Endothelial cell of umbilical vein (primary cell): ENCODE results near the gene NXPH1. TPM values are rescaled to one million over a fixed set of nuclear protein-coding genes. Genes with fewer than 3 reads are reported as not detected.

Source experiments
- BruUV-seq: library from RNA; stranded (reverse); fragments of 400-500 nt; replicated peaks from 2 replicates; lab custom pipeline; 2021; lab: Mats Ljungman, UMichigan
- CTCF ChIA-PET: fragments of 300-600, 350-600 bp; sonication (Branson Sonifier 250); formaldehyde crosslinking; loops from one replicate; lab custom pipeline; 2021; ENCODE audit warnings: antibody characterized with exemption, inconsistent platforms; lab: Charles Lee
- POLR2A ChIA-PET: fragments of 300-600, 350-600 bp; sonication (Branson Sonifier 250); formaldehyde crosslinking; loops from one replicate; lab custom pipeline; 2021; ENCODE audit warnings: antibody characterized with exemption, inconsistent platforms; lab: Charles Lee
- DNase-seq: peaks from one replicate; pipeline ENCODE4 v3.0.0-alpha.2; 2011; ENCODE audit warnings: low read depth, low spot score
- FAIRE-seq: peaks from 2 replicates; lab custom pipeline; 2011; peaks lifted over from hg19 to GRCh38; lab: Jason Lieb, UNC
- H2AFZ ChIP-seq: 2 replicates; pipeline ENCODE4 v1.6.0; 2012; ENCODE audit warnings: low read depth, low read length, control low read depth, inconsistent platforms
- H3K27ac ChIP-seq: 2 replicates; pipeline ENCODE4 v1.5.1; 2011; ENCODE audit warnings: low read depth, mild to moderate bottlenecking, control low read depth, low read length, moderate library complexity; ENCODE audit not compliant: insufficient read depth
- H3K27me3 ChIP-seq, 2 experiments: 2 replicates each; pipeline versions ENCODE4 v1.6.0 to v1.6.1; 2011; ENCODE audit warnings: low read length in 2 of 2, mixed read lengths in 1 of 2; ENCODE audit not compliant: control insufficient read depth in 2 of 2, insufficient read depth in 2 of 2
- H3K36me3 ChIP-seq, 2 experiments: 2 replicates in 1 of 2; 3 replicates in 1 of 2; pipeline ENCODE4 v1.5.1; 2011; ENCODE audit warnings: low read length in 2 of 2, mild to moderate bottlenecking in 1 of 2, moderate library complexity in 1 of 2; ENCODE audit not compliant: control insufficient read depth in 2 of 2, insufficient read depth in 2 of 2; ENCODE audit errors: extremely low read depth in 1 of 2
- H3K4me1 ChIP-seq: 3 replicates; pipeline ENCODE4 v1.5.1; 2011; ENCODE audit warnings: mild to moderate bottlenecking, low read length; ENCODE audit not compliant: control insufficient read depth, insufficient read depth; ENCODE audit errors: extremely low read depth
- H3K4me2 ChIP-seq: 2 replicates; pipeline ENCODE4 v1.6.1; 2011; ENCODE audit warnings: low read length, control low read depth, mixed read lengths; ENCODE audit not compliant: insufficient read depth
- H3K4me3 ChIP-seq, 3 experiments: fragments of 200-600 bp in 1 of 3; sonication (generic), shearing (Covaris generic) in 1 of 3; replicated peaks in 1 of 3; 2 replicates each; pipeline ENCODE4 v1.5.1; 2011 to 2016; ENCODE audit warnings: control low read depth in 3 of 3, low read length in 3 of 3, mild to moderate bottlenecking in 2 of 3, inconsistent platforms in 1 of 3, low read depth in 1 of 3, moderate library complexity in 1 of 3; ENCODE audit not compliant: insufficient read depth in 1 of 3
- H3K79me2 ChIP-seq: 2 replicates; pipeline ENCODE4 v1.6.0; 2012; ENCODE audit warnings: low read length, inconsistent platforms; ENCODE audit not compliant: control insufficient read depth, insufficient read depth
- H3K9ac ChIP-seq: replicated peaks from 2 replicates; pipeline ENCODE3; 2011; ENCODE audit warnings: low read length, control low read depth; ENCODE audit not compliant: insufficient read depth; ENCODE audit errors: extremely low read depth
- H3K9me1 ChIP-seq: replicated peaks from 3 replicates; pipeline ENCODE4 v1.6.0; 2011; ENCODE audit warnings: mild to moderate bottlenecking, low read length; ENCODE audit not compliant: control insufficient read depth, insufficient read depth; ENCODE audit errors: extremely low read depth
- H3K9me3 ChIP-seq: replicated peaks from 2 replicates; pipeline ENCODE4 v1.5.1; 2012; ENCODE audit warnings: low read length, inconsistent platforms; ENCODE audit not compliant: control insufficient read depth, insufficient read depth
- H4K20me1 ChIP-seq: replicated peaks from 2 replicates; pipeline ENCODE3; 2011; ENCODE audit warnings: mild to moderate bottlenecking, low read length; ENCODE audit not compliant: control insufficient read depth, insufficient read depth; ENCODE audit errors: extremely low read depth
- EZH2 ChIP-seq: IDR thresholded peaks from 2 replicates; pipeline ENCODE4 v1.6.1; 2012; ENCODE audit warnings: borderline replicate concordance, low read depth, mild to moderate bottlenecking, moderate library complexity, low read length, inconsistent platforms; ENCODE audit not compliant: severe bottlenecking
- FOS ChIP-seq: IDR thresholded peaks from 2 replicates; pipeline ENCODE4 v1.6.1; 2011; ENCODE audit warnings: mild to moderate bottlenecking, low read length, moderate library complexity, borderline replicate concordance; ENCODE audit not compliant: insufficient read depth
- GATA2 ChIP-seq: IDR thresholded peaks from 2 replicates; pipeline ENCODE4 v1.7.0; 2011; ENCODE audit warnings: low read depth, mild to moderate bottlenecking, moderate library complexity, mixed read lengths, low read length; ENCODE audit not compliant: insufficient read length, insufficient read depth
- JUN ChIP-seq: IDR thresholded peaks from 2 replicates; pipeline ENCODE4 v1.6.1; 2011; ENCODE audit warnings: borderline replicate concordance, low read depth; ENCODE audit not compliant: insufficient read length, insufficient read depth
- MYC ChIP-seq: IDR thresholded peaks from one replicate; pipeline ENCODE4 v1.6.1; 2011; ENCODE audit warnings: mild to moderate bottlenecking, low read depth, low read length
- POLR2A ChIP-seq: IDR thresholded peaks from 2 replicates; pipeline ENCODE4 v1.6.1; 2012; ENCODE audit warnings: low read depth, mild to moderate bottlenecking, control low read depth, low read length
- POLR2AphosphoS5 ChIP-seq: IDR thresholded peaks from 2 replicates; pipeline ENCODE4 v1.6.1; 2012; ENCODE audit warnings: low read depth, mild to moderate bottlenecking, control low read depth, low read length, moderate library complexity; ENCODE audit not compliant: insufficient read depth
- dilution Hi-C: fragments of 300-500 bp; cut with MboI; formaldehyde crosslinking; loops from one replicate; pipeline ENCODE4 v1.15.0; 2019; ENCODE audit warnings: low sequenced_read_pairs; ENCODE audit not compliant: extremely low pct_ligation_motif_present
- intact Hi-C: fragments of 100-400 bp; cut with micrococcal nuclease; formaldehyde crosslinking; loops from one replicate; pipeline ENCODE4 v1.10.0; 2022
- polyA plus RNA-seq, 4 experiments: library from polyadenylated mRNA; depleted of rRNA in 3 of 4; stranded (reverse) in 3 of 4; unstranded in 1 of 4; fragments of >200 nt; gene quantifications; 2 replicates each; pipeline versions ENCODE4 v1.2.1 to v1.2.3, GENCODE V29; 2011 to 2012; ENCODE audit warnings: missing spikeins in 1 of 4
- total RNA-seq: library from RNA; stranded (reverse); gene quantifications from 2 replicates; pipeline ENCODE4 v1.2.3, GENCODE V29; 2021
- TF ChIP-seq, protein P1 (sequence below): IDR thresholded peaks from 2 replicates; pipeline ENCODE4 v1.6.1; 2011; ENCODE audit not compliant: insufficient read depth, insufficient read length
- TF ChIP-seq, protein P2 (sequence below), 2 donors: IDR thresholded peaks; 1 replicate in 1 of 2; 2 replicates in 1 of 2; pipeline ENCODE4 v1.5.1; 2011; ENCODE audit warnings: low read length in 2 of 2, mild to moderate bottlenecking in 2 of 2, moderate library complexity in 2 of 2, control low read depth in 1 of 2, inconsistent platforms in 1 of 2, low read depth in 1 of 2; ENCODE audit not compliant: insufficient read depth in 1 of 2; ENCODE audit errors: extremely low read depth in 1 of 2

Gene NXPH1
- total and polyA plus RNA-seq, 2 donors (not counting 3 experiments of a cell fraction or from before 2014, with no cell fraction given) = not detected

DNA sequence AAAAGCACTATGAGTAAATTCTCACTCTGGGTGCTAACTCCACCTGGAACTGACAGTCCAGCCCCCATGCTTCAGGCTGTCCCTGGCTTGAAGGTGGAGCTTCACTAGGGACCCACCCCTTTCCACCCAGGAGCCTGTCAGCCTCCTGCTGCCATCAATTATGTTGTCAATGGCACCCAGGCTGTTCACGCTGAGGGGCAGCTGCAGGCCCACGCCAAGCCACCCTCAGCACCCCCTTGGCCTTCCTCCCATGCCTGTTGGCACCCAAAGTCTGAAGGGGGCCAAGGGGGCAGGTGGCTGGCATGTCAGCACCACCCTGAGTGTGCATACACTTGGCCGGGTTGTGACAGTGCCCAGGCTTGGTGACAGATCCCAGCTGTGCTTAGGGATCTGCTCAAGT is 149.3 kb downstream of the NXPH1 start:
- peaks cover 2% of the 10 kb centered on the region for H3K9me3 ChIP-seq
- CTCF ChIA-PET = no interaction called here
- no peak overlapping the region for H3K27ac ChIP-seq
- dilution Hi-C loops = no loop called here
- no peak overlapping the region for H2AFZ ChIP-seq
- H3K4me1 ChIP-seq = no peaks in the 10 kb centered on the region
- DNase-seq = no peak
- H3K36me3 ChIP-seq = no peaks in the 10 kb centered on the region
- no peak for FAIRE-seq
- no peak overlapping the region for H3K9ac ChIP-seq
- H4K20me1 ChIP-seq = no peaks in the 10 kb centered on the region
- no peaks in the 10 kb centered on the region for H3K27me3 ChIP-seq
- intact Hi-C loops = no loop called here
- no peak overlapping the region for H3K4me3 ChIP-seq
- TF ChIP-seq, protein P1, sequence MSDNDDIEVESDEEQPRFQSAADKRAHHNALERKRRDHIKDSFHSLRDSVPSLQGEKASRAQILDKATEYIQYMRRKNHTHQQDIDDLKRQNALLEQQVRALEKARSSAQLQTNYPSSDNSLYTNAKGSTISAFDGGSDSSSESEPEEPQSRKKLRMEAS = no peak
- TF ChIP-seq GATA2 (no peak), POLR2A (no peak), POLR2AphosphoS5 (no peak), MYC (no peak), EZH2 (no peak), JUN (no peak), FOS (no peak)
- TF ChIP-seq, protein P2, sequence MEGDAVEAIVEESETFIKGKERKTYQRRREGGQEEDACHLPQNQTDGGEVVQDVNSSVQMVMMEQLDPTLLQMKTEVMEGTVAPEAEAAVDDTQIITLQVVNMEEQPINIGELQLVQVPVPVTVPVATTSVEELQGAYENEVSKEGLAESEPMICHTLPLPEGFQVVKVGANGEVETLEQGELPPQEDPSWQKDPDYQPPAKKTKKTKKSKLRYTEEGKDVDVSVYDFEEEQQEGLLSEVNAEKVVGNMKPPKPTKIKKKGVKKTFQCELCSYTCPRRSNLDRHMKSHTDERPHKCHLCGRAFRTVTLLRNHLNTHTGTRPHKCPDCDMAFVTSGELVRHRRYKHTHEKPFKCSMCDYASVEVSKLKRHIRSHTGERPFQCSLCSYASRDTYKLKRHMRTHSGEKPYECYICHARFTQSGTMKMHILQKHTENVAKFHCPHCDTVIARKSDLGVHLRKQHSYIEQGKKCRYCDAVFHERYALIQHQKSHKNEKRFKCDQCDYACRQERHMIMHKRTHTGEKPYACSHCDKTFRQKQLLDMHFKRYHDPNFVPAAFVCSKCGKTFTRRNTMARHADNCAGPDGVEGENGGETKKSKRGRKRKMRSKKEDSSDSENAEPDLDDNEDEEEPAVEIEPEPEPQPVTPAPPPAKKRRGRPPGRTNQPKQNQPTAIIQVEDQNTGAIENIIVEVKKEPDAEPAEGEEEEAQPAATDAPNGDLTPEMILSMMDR (IDR thresholded peaks at IDR 0.05; ENCODE audit: extremely low read depth in 1 of 2, insufficient read depth in 1 of 2, low read depth in 1 of 2, low read length in 2 of 2) = no peak
- no TSS peak for BruUV-seq
- no peak overlapping the region for H3K4me2 ChIP-seq
- H3K79me2 ChIP-seq = no peaks in the 10 kb centered on the region
- no peaks in the 10 kb centered on the region for H3K9me1 ChIP-seq
- POLR2A ChIA-PET = no interaction called here
